ENCODE data around the gene ESCO1.

Gene ESCO1

DNA sequence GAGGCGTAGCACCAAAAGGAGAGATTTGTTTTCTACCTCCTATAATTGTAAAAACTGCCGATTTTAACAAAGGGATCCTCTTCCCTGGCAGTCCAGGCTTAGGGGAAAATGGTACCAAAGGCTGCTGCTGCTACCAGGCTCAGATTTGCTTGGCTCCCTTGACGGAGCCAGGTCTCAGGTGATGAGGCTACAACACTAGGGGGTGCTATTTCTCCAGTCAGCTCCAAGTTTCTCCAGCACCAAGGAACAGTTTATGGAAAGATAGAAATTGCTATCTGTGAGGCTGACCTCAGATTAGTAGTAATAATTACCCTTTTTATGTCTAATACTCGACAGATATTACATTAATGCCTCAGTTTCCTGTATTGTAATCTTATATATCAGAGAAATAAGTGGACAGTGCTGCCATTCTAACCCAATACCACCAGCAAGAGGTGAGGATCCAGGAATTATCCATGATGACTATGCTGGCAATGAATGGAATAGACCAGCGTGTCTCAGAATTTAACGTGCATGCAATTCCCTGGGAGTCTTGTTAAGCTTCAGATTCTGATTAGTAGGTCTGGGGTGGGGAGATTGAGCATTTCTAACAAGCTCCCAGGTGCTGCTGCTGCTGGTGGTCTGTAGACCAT, 111.3 kb downstream of the ESCO1 start:
- peak; percentile 2 for DNase-seq

DNA sequence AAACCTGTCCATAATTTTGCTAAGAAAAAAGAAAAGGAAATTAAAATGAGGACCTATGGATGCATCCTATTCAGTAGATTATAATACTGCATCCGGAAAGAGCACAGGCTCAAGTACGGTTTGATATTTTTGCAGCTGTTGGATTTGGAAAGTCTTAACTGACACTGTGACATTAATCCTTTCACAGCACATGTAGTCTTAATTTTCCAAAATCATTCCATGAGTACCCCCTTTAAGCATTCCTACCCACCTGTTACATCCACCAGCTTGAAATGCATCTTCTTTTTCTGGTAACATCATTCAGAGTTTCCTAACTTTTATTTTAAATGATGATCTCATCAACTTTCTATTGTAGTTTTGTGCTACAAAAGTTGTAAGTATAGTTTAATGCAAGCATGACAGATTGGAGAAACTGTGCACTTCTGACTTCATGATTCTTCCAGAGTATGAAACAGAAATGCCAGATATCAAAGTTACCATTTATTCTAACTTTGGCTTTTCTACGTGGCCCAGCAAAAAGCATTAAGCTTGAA, 113.5 kb downstream of the ESCO1 start:
- no peak for DNase-seq

DNA sequence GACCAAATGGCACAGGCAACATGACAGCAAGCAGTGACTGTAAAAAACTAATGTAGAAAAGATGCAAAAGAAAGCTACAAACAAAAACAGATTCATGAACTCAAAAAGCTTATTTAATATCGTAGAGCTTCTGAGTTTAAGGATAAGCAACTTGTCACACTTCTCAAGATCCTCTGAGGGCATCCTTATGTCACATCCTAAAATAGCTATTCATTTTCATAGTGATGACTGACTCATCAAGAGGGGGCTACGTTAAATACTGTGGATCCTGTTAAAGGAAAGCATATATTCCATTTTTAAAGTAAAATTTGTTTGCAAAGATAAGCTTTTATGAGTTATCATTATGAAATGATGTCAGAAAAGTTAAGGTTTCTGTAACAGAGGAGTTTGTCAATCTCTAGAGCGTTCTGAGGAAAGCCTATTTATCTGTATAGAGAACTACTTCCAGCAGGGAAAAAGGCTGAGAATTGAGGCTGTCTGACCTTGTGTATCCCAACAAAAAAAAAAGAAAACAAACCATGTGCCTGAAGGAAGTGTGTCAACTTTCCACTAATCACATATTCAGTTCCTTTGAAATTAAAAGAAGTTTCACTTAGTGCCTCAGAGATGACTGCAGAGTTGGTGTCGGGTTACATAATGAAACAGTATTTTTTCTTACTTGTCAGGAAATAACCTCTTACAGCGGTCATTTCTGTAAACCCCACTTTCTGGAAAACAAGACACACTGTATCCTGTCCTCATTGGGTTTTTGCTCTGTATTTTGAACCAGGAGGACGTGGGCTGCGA, 115.5 kb downstream of the ESCO1 start:
- DNase-seq, result no peak

DNA sequence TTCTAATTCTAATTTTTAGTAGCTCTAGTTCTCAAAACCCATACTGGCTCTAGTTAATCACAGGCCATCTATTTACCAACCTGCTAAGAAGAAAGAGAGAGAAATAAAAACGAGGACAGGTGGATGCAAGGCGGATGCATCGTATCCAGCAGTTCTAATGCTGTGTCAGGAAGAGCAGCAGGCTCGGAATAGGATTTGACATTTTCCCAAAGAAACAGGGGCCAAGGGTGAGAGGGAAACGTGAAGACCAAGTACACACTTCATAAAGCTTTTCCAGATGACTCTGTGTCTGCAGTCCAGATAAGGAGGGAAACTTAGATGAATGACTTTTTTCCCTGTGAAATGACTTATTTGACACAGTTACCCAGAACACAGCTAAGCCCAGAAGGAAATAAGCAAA, 117.5 kb downstream of the ESCO1 start:
- DNase-seq, result no peak

DNA sequence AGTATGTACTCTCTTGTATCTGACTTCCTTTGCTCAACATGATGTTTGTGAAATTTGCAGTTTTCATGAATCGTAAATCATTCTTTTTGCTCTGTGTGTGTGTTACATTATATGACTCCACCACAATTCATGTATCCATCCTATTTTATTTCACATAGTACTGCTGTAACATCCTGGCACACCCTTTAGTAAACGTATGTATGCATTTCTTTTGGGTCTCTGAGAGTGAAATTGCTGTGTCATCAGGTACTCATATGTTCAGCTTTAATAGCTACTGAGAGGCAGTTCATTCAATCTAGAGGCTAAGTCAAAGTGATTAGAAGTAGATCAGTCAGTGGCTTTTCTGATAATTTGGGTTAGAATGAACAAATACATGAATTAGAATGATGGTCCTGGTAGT, 118.8 kb downstream of the ESCO1 start:
- no peak for DNase-seq

DNA sequence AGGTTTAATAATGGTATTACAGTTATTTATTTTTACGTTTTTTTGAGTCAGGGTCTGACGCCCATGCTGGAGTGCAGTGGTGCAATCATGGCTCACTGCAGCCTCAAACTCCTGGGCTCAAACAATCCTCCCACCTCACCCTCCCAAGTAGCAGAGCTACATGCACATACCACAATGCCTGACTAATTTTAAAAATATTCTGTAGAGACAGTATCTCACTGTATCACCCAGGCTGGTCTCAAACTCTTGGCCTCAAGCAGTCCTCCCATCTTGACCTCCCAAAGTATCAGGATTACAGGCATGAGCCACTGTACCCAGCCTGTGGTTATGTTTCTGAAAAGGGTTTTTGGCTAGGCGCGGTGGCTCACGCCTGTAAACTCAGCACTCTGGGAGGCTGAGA, 120.8 kb downstream of the ESCO1 start:
- DNase-seq, result no peak

All from NCI-H187 treated with DMSO at 0.1 percent for 48 hours (cell line).